PC-9 (cell line): Measurements from ENCODE around the gene EIF4E1B. TPM values are rescaled to one million over a fixed set of nuclear protein-coding genes. Genes with fewer than 3 reads are reported as not detected.

Experiments used
- BruUV-seq: library from RNA; stranded (reverse); fragments of 400-500 nt; replicated peaks from 2 replicates; lab custom pipeline; 2021; lab: Mats Ljungman, UMichigan
- CTCF ChIA-PET: fragments of 300-600 bp; sonication (Branson Sonifier 250); formaldehyde crosslinking; loops from one replicate; lab custom pipeline; 2022; ENCODE audit warnings: antibody characterized with exemption; lab: Charles Lee
- POLR2A ChIA-PET: fragments of 300-600 bp; sonication (Branson Sonifier 250); formaldehyde crosslinking; loops from one replicate; lab custom pipeline; 2022; ENCODE audit warnings: antibody characterized with exemption; ENCODE audit not compliant: unreplicated experiment; lab: Charles Lee
- DNase-seq, 2 experiments: peaks; one replicate each; pipeline versions ENCODE4 v3.0.0 to v3.0.0-alpha.2; 2015 to 2022; ENCODE audit warnings: mixed read lengths in 1 of 2
- H2AFZ ChIP-seq: fragments of 200-600 bp; sonication (generic); 2 replicates; pipeline ENCODE4 v1.8.1; 2017; ENCODE audit warnings: antibody characterized with exemption
- H3F3A ChIP-seq: fragments of 200-600 bp; sonication (generic); 2 replicates; pipeline ENCODE4 v1.8.1; 2017; ENCODE audit warnings: antibody characterized with exemption, mild to moderate bottlenecking, low read depth; ENCODE audit not compliant: insufficient read depth
- H3K27ac ChIP-seq: fragments of 200-600 bp; sonication (generic); 2 replicates; pipeline ENCODE4 v1.6.1; 2016; ENCODE audit warnings: mixed run types
- H3K27me3 ChIP-seq: fragments of 200-600 bp; sonication (generic); 2 replicates; pipeline ENCODE4 v1.6.1; 2016; ENCODE audit warnings: low read depth, mixed run types; ENCODE audit not compliant: insufficient read depth
- H3K36me3 ChIP-seq: fragments of 200-600 bp; sonication (generic); 2 replicates; pipeline ENCODE4 v1.6.1; 2016; ENCODE audit warnings: low read depth, mixed run types
- H3K4me1 ChIP-seq: fragments of 200-600 bp; sonication (generic); replicated peaks from 2 replicates; pipeline ENCODE4 v1.6.1; 2016; ENCODE audit warnings: mixed run types; ENCODE audit not compliant: insufficient read depth
- H3K4me2 ChIP-seq: fragments of 200-600 bp; sonication (generic); 2 replicates; pipeline ENCODE4 v1.6.1; 2017; ENCODE audit warnings: mixed run types
- H3K4me3 ChIP-seq: fragments of 200-600 bp; sonication (generic); 2 replicates; pipeline ENCODE4 v1.6.1; 2016; ENCODE audit warnings: mixed run types
- H3K79me2 ChIP-seq: fragments of 200-600 bp; sonication (generic); 2 replicates; pipeline ENCODE4 v1.6.1; 2017; ENCODE audit warnings: low read depth, mixed run types
- H3K9me2 ChIP-seq: fragments of 200-600 bp; sonication (generic); 2 replicates; pipeline ENCODE4 v1.8.1; 2017; ENCODE audit warnings: mild to moderate bottlenecking; ENCODE audit not compliant: insufficient read depth
- H3K9me3 ChIP-seq: fragments of 200-600 bp; sonication (generic); 2 replicates; pipeline ENCODE4 v1.8.1; 2016; ENCODE audit warnings: low read depth; ENCODE audit not compliant: insufficient read depth
- H4K20me1 ChIP-seq: fragments of 200-600 bp; sonication (generic); 2 replicates; pipeline ENCODE4 v1.8.1; 2017; ENCODE audit not compliant: insufficient read depth
- EZH2 ChIP-seq: fragments of 200-600 bp; sonication (generic); IDR thresholded peaks from 2 replicates; pipeline ENCODE4 v1.8.0; 2017; ENCODE audit warnings: antibody characterized with exemption, low read depth
- intact Hi-C: fragments of 100-400 bp; cut with micrococcal nuclease; formaldehyde crosslinking; loops from one replicate; pipeline ENCODE4 v1.10.0; 2022; ENCODE audit not compliant: unreplicated experiment
- total RNA-seq: library from RNA; stranded (reverse); gene quantifications from 2 replicates; pipeline ENCODE4 v1.2.3, GENCODE V29; 2021
- TF ChIP-seq, protein P1 (sequence below): fragments of 200-600 bp; sonication (generic); conservative IDR thresholded peaks from 2 replicates; pipeline ENCODE4 v1.6.1; 2017; ENCODE audit warnings: mixed run types, antibody characterized with exemption, mild to moderate bottlenecking, moderate library complexity

EIF4E1B gene
- total RNA-seq, 1 experiment from 2014 or later = not detected

DNA sequence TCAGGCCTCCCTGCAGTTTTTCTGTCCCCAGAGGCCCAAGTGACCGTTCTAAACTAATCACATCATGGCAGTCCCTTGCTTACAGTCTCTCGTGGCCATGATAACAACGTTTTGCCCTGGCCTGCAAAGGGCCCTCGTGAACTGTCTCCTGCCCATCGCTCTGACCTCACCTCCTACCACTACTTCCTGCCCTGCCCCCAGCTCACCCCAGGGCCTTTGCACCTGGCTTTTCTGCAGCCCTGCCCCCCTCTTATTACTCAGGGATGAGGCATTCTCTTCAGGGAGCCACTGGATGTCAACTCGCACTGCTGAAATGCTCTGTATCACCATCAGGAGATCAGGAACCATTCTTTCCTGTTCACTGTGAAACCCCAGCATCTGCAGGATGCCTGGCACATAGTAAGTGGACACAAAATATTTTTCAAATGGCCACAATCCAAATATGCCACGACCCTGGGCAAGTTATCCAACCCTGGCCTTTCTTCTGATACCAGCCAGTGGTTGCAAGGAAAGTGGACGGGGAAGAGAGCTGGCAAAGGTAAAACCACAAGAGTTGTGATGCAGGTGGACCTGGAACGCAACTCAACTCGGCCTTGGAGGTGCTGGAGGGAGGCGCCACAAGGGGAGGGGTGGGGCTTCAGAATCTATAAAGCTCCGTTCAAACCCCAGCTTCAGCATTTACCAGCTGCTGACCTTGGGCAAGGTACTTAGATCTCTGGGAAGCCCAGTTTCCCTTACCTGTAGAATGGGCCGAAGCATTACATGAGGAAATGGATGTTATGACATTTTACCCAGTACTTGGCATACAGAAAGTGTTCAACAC is 1.9 kb upstream of the EIF4E1B start:
- TF ChIP-seq EZH2 = no peak
- TF ChIP-seq, protein P1, sequence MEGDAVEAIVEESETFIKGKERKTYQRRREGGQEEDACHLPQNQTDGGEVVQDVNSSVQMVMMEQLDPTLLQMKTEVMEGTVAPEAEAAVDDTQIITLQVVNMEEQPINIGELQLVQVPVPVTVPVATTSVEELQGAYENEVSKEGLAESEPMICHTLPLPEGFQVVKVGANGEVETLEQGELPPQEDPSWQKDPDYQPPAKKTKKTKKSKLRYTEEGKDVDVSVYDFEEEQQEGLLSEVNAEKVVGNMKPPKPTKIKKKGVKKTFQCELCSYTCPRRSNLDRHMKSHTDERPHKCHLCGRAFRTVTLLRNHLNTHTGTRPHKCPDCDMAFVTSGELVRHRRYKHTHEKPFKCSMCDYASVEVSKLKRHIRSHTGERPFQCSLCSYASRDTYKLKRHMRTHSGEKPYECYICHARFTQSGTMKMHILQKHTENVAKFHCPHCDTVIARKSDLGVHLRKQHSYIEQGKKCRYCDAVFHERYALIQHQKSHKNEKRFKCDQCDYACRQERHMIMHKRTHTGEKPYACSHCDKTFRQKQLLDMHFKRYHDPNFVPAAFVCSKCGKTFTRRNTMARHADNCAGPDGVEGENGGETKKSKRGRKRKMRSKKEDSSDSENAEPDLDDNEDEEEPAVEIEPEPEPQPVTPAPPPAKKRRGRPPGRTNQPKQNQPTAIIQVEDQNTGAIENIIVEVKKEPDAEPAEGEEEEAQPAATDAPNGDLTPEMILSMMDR = no peak
- Histone ChIP-seq H3K36me3 (no peaks in the 10 kb centered on the region), H3K4me2 (no peak overlapping the region), H3F3A (0 out of 2 replicates have a peak, but pooled peaks cover 3% of the 10 kb centered on the region), H2AFZ (no peak overlapping the region), H3K9me2 (no peaks in the 10 kb centered on the region), H3K27ac (no peak overlapping the region), H3K4me3 (no peak overlapping the region), H3K79me2 (no peaks in the 10 kb centered on the region), H3K9me3 (no peaks in the 10 kb centered on the region), H4K20me1 (no peaks in the 10 kb centered on the region), H3K27me3 (peaks cover 33% of the 10 kb centered on the region), H3K4me1 (no peaks in the 10 kb centered on the region)
- no peak for DNase-seq
- CTCF ChIA-PET = no interaction called here
- intact Hi-C loops = no loop called here
- POLR2A ChIA-PET = no interaction called here
- BruUV-seq = no TSS peak

DNA sequence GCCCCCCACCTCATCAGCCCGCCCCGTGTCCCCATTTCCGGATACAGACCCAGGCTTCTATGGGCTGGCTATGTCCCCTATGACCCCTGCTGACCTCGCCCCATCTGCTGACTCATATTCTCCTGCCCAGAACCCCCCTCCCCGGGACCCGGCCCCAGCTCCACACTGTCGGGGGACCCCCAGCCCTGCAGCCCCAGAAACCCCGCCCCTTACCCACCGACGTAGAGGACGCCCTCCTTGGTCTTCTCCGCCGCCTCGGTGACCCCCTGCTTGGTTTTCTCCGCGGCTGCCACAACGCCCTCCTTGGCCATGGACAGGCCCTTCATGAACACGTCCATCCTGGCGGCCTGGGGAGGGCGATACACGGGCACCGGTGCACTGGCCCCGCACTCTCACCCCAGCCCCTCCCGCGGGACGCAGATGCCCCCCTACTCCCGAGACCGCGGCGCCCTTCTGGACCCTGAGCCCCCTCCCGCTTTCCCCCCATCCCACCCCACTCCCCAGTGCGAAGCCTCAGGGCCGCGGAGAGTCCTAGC is 1.1 kb upstream of the EIF4E1B start:
- Histone ChIP-seq H3K27ac (no peak overlapping the region), H3F3A (0 out of 2 replicates have a peak, but pooled peaks cover 3% of the 10 kb centered on the region), H2AFZ (no peak overlapping the region), H3K9me3 (no peaks in the 10 kb centered on the region), H3K4me1 (no peaks in the 10 kb centered on the region), H3K36me3 (no peaks in the 10 kb centered on the region), H3K4me2 (no peak overlapping the region), H3K4me3 (no peak overlapping the region), H3K9me2 (no peaks in the 10 kb centered on the region), H3K79me2 (no peaks in the 10 kb centered on the region), H3K27me3 (peaks cover 33% of the 10 kb centered on the region), H4K20me1 (no peaks in the 10 kb centered on the region)
- intact Hi-C loops = no loop called here
- DNase-seq = no peak
- TF ChIP-seq EZH2 = no peak
- TF ChIP-seq, protein P1 = no peak
- ChIA-PET CTCF (no interaction called here), POLR2A (no interaction called here)
- BruUV-seq = no TSS peak

DNA sequence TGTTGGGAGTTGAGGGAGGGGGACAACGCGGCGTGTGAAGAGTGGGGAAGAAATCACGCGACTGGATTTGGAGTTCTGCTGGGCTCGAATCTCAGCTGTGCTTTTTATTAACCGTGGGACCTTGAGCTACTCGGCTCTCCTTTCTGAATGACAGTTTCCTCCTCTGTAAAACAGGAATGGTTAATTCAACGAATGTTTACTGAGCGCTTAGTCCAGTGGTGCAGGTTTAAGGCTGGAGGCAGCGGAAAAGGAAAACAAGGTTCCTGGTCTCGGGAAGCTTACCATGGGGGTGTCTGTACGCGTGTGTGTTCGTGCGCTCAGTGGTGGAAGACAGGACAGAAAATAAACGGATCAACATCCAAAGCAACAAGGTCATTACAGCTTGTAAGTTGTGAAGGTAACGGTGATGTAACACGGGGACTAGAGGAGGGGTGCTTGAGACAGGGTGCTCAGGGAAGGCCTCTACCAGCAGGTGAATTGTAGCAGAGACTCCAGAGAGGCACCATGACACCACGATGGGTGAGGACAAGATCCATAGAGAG is 277 bp downstream of the EIF4E1B start:
- Histone ChIP-seq H3K27ac (no peak overlapping the region), H3F3A (0 out of 2 replicates have a peak, but pooled peaks cover 3% of the 10 kb centered on the region), H3K4me3 (peak overlapping the region; percentile 40; the same call in 1 of the 2 replicates), H3K36me3 (no peaks in the 10 kb centered on the region), H3K4me2 (peak overlapping the region; percentile 67), H3K9me3 (no peaks in the 10 kb centered on the region), H3K9me2 (no peaks in the 10 kb centered on the region), H3K27me3 (peaks cover 44% of the 10 kb centered on the region), H2AFZ (no peak overlapping the region), H3K4me1 (no peaks in the 10 kb centered on the region), H4K20me1 (no peaks in the 10 kb centered on the region), H3K79me2 (no peaks in the 10 kb centered on the region)
- CTCF ChIA-PET = no interaction called here
- BruUV-seq = no TSS peak
- POLR2A ChIA-PET = no interaction called here
- no peak for DNase-seq
- intact Hi-C loops = no loop called here
- TF ChIP-seq, protein P1 = no peak
- TF ChIP-seq EZH2 = no peak
